ENCODE data around the gene FAM83C.

The FAM83C gene

DNA sequence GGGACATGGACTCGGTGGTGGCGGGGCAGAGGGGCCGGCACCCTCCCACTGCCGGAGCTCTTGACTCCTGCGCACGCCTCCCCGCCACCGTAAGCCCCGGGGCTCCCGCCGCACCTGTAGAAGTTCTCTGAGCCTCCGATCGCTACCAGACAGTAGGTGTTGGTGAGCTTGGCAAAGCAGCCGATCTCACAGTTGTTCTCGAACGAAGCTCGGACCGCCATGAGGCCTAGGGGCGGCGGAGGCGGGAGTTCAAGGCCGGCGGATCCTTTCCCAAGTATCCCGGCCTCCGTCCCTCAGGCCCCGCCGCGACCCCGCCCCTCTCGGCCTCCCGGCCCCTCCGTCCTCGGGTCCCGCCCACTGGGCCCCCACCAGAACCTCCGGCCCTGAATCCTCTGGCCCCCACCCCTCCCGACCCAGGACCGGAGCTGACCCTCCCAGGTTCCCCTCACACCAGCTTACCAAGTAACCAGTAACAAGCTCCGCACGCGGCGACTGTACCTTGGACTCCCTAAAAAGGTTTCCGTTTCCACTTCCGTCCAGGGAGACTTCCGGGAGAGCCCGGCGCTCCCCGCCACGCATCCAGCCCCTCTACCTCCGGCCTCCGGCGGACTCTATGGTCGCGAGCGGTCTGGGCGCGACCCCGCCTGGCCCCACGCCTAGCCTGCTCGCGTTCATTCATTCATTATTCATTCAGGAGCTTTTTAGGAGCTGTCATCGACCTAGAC, 7.8 kb downstream of the FAM83C start, which contains the start of gene EIF6:
TSS of gene EIF6 (minus strand) at position 506 of the 725 bp plus-strand sequence. CDS start at position 221, 285 bp downstream.
- TF ChIP-seq, protein P1, sequence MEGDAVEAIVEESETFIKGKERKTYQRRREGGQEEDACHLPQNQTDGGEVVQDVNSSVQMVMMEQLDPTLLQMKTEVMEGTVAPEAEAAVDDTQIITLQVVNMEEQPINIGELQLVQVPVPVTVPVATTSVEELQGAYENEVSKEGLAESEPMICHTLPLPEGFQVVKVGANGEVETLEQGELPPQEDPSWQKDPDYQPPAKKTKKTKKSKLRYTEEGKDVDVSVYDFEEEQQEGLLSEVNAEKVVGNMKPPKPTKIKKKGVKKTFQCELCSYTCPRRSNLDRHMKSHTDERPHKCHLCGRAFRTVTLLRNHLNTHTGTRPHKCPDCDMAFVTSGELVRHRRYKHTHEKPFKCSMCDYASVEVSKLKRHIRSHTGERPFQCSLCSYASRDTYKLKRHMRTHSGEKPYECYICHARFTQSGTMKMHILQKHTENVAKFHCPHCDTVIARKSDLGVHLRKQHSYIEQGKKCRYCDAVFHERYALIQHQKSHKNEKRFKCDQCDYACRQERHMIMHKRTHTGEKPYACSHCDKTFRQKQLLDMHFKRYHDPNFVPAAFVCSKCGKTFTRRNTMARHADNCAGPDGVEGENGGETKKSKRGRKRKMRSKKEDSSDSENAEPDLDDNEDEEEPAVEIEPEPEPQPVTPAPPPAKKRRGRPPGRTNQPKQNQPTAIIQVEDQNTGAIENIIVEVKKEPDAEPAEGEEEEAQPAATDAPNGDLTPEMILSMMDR (IDR thresholded peaks at IDR 0.05; ENCODE audit: low read depth, low read length, missing control alignments): no peak
- peak; percentile 63 for DNase-seq (ENCODE audit: low read depth)
- in situ Hi-C loops (cut with HindIII; ENCODE audit: low sequenced_read_pairs): no loop called here
- H3K4me3 ChIP-seq (ENCODE audit: low read depth, low read length): peak within 1 kb of the TSS; percentile 85

DNA sequence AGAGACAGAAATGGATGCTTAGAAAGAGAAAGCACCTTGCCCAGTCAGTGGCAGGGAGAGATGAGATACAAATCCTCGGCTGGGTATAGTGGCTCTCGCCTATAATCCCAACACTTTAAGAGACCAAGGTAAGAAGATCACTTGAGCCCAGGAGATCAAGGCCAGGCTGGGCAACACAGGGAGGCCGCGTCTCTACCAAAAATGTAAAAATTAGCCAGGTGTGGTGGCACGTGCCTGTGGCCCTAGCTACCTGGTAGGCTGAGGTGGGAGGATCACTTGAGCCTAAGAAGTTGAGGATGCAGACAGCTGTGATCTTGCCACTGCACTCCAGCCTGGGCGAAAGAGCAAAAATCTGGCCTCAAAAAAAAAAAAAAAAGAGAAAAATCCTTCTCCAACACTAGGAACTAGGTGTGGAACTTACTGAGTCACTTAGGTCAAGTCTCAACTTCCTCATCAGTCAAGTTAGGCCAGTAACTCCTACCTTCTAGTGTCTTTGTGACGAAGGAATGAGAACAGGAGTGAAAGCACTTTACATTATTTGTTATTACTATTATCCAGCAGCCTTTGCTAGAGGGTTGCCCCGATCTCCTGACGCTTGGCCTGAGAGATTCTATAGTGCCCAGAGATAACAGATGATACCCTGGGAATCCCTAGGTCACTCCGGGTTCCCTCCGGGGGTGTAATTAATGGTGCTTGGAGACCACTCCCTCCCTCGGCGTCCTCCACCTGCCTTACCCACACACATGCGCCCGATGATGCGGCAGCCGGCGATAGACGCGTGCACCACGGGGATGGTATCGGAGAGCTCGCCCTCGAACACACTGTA, 8.6 kb downstream of the FAM83C start:
- peak overlapping the region; percentile 85 for H3K4me3 ChIP-seq (ENCODE audit: low read depth, low read length)
- DNase-seq (ENCODE audit: low read depth): no peak
- TF ChIP-seq, protein P1 (IDR thresholded peaks at IDR 0.05; ENCODE audit: low read depth, low read length, missing control alignments): no peak
- in situ Hi-C loops (cut with HindIII; ENCODE audit: low sequenced_read_pairs): no loop called here

- no peak overlapping the region for H3K4me3 ChIP-seq (ENCODE audit: low read depth, low read length)
- TF ChIP-seq, protein P1 (IDR thresholded peaks at IDR 0.05; ENCODE audit: low read depth, low read length, missing control alignments): no peak
- no peak for DNase-seq (ENCODE audit: low read depth)
- in situ Hi-C loops (cut with HindIII; ENCODE audit: low sequenced_read_pairs): no loop called here
These were observed 10.6 kb downstream of the FAM83C start for GRCh38 chr20:35281506-35282101.

DNA sequence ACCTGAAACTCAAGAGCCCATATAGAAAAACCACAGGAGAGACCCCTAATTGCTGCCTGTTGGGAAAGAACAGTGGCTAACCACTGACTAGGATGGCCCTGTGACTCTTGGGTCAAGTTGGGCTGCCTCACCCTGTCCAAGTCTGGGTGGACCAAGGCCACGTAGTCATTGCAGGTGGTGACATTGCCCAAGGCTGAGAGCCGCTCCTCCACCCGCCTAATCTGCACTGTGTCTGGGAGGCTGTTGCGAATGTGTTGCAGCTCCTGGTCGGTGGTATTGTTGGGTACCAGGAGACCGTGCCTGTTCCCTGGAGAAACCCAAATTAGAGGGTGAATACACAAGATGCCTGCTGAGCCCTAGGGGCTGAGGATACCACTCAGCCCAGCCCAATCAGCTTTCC, 11.7 kb downstream of the FAM83C start:
- no peak overlapping the region for H3K4me3 ChIP-seq (ENCODE audit: low read depth, low read length)
- no peak for DNase-seq (ENCODE audit: low read depth)
- TF ChIP-seq, protein P1 (IDR thresholded peaks at IDR 0.05; ENCODE audit: low read depth, low read length, missing control alignments): no peak
- in situ Hi-C loops (cut with HindIII; ENCODE audit: low sequenced_read_pairs): no loop called here

DNA sequence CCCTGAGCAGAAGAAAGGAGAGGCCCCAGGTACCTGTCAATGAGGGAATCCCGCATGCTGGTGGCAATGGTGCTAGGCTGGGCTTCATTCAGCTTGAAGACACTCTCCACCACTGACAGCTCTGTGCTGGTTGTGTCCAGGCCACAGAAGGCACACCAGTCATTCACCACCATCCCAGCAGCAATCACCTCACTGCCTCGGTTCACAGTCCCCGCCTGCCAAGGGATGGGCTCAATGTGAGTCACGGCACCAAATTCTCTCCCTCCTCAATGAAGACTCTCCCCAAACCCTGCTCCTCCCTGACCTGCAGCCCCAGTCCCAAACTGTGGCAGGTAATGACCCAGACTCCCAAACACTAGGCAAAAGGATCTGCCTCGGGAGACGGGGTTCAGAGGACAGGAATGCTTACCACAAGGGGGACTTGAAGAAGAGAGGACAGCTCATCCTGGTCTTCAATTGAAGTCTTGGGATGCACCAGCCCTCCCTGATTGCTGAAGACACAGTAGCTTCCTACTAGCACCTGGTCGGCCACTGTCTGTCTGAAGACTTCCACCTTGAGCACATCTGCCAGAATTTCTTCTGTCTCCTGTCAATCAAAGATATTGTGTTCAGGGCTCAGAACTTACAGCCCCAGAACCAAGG, 12.6 kb downstream of the FAM83C start:
- no peak overlapping the region for H3K4me3 ChIP-seq (ENCODE audit: low read depth, low read length)
- TF ChIP-seq, protein P1 (IDR thresholded peaks at IDR 0.05; ENCODE audit: low read depth, low read length, missing control alignments): no peak
- in situ Hi-C loops (cut with HindIII; ENCODE audit: low sequenced_read_pairs): no loop called here
- no peak for DNase-seq (ENCODE audit: low read depth)

GRCh38 chr20:35279040-35279439, 13.2 kb downstream of the FAM83C start:
- no peak overlapping the region for H3K4me3 ChIP-seq (ENCODE audit: low read depth, low read length)
- no peak for DNase-seq (ENCODE audit: low read depth)
- TF ChIP-seq, protein P1 (IDR thresholded peaks at IDR 0.05; ENCODE audit: low read depth, low read length, missing control alignments): no peak
- in situ Hi-C loops (cut with HindIII; ENCODE audit: low sequenced_read_pairs): no loop called here
